H7 (cell line): ENCODE data around the gene ZCCHC14. TPM values are rescaled to one million over a fixed set of nuclear protein-coding genes. Genes with fewer than 3 reads are reported as not detected.
"Not testable (repeated sequence)": the region's sequence is repeated elsewhere in the genome, so short reads cannot be mapped to it uniquely, and the experiment has no call there.

Source experiments
- DNase-seq: peaks from one replicate; pipeline ENCODE4 v3.0.0; 2012
- H3K27me3 ChIP-seq: 2 replicates; pipeline ENCODE4 v1.6.0; 2011; ENCODE audit warnings: mild to moderate bottlenecking, low read length; ENCODE audit not compliant: control insufficient read depth, insufficient read depth
- H3K36me3 ChIP-seq: replicated peaks from 2 replicates; pipeline ENCODE4 v1.5.1; 2011; ENCODE audit warnings: low read length; ENCODE audit not compliant: control insufficient read depth, insufficient read depth
- H3K4me3 ChIP-seq: 2 replicates; pipeline ENCODE4 v1.5.1; 2011; ENCODE audit warnings: low read depth, mild to moderate bottlenecking, control low read depth, low read length, moderate library complexity; ENCODE audit not compliant: insufficient read depth
- total RNA-seq: library from RNA; depleted of rRNA; stranded (reverse); fragments of >200 nt; shearing (Covaris generic); gene quantifications from 2 replicates; pipeline ENCODE4 v1.2.3, GENCODE V29; 2014

ZCCHC14 gene
- total RNA-seq, 1 experiment from 2014 or later: 13.3 TPM

DNA sequence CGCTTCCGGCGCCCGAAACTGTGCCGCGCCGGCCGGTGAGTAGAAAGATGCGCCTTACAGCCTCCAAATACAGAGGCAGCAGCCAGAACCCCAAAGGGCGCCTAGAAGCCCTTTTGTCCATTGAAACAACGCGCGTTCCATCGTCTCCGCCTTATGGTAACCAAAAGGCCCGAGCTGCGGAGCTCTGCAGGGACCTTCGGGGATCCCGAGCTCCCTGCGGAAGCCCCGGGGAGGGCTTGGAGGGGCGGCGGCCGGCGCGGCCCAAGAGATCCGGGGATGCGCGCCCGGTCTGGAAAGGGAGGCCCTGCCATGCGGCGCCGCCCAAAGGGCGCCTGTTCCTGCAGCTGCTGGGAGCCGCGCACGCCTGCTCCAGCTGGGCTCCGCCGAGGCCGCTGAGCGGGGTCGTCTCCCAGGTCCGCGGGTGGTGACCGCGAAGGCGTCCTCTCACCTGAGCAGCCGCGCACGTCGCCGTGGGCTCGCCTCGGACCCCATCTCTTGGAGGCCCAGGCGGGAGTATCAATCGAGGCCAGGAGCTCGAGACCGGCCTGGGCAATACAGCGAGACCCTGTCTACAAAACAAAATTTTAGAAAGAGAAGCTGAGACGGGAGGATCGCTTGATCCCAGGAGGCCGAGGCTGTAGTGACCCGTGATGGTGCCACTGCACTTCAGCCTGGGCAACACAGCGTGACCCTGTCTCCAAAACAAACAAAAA is 108.5 kb downstream of the ZCCHC14 start:
- Histone ChIP-seq H3K27me3 (no peaks in the 10 kb centered on the region), H3K4me3 (peak overlapping the region; percentile 78), H3K36me3 (no peaks in the 10 kb centered on the region)
- peak; percentile 87 for DNase-seq

- H3K27me3 ChIP-seq: no peaks in the 10 kb centered on the region
- peak; percentile 98 for DNase-seq
- H3K36me3 ChIP-seq: no peaks in the 10 kb centered on the region
- H3K4me3 ChIP-seq: peak within 1 kb of the TSS; percentile 78
Measured at GRCh38 chr16:87383505-87384161, 109.2 kb downstream of the ZCCHC14 start, which contains the start of gene FBXO31. FBXO31 (minus strand) TSS chr16:87383776; CDS start chr16:87383744, 32 bp downstream.

DNA sequence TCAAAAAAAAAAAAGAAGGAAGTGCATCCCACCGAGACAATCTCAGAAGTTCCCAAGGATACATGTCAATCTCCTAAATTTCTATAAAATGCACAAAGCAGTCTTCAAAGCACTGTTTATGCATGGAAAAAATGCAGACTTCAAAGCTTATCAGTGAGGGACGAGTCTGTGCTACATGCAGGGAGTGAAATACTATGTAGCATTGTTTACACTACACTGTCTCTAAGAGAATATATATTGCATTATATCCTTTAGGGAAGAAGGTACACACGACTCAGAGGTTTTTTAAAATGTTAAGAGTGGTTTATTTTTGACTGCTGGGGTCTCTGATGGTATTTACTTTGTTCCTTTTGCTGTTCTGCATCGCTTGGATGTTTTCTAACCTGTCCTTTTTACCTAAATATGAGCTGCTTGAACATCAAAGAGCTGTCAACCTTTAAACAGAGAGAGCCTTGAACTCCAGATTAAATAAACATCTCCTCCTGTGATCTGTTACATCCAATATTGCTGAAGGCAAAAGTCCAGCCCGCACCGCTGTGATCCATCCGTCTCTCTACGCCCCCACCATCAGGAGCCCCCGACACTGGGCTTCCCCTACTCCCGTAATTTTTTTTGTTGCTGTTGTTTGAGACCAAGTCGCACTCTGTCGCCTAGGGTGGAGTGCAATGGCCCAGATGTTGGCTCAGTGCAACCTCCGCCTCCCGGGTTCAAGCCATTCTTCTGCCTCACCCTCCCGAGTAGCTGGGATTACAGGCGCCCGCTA is 110.6 kb downstream of the ZCCHC14 start:
- H3K4me3 ChIP-seq: peak overlapping the region; percentile 78
- DNase-seq: no peak

GRCh38 chr16:87380881-87381280 is 111.9 kb downstream of the ZCCHC14 start:
- no peak overlapping the region for H3K4me3 ChIP-seq
- no peak for DNase-seq
- H3K27me3 ChIP-seq: no peaks in the 10 kb centered on the region
- H3K36me3 ChIP-seq: no peaks in the 10 kb centered on the region

More for the DNA sequence above, 110.6 kb downstream of the ZCCHC14 start:
- Histone ChIP-seq H3K27me3 (no peaks in the 10 kb centered on the region), H3K36me3 (no peaks in the 10 kb centered on the region)

- Histone ChIP-seq H3K36me3 (no peaks in the 10 kb centered on the region), H3K27me3 (no peaks in the 10 kb centered on the region), H3K4me3 (no peak overlapping the region)
- DNase-seq: no peak
Measured at GRCh38 chr16:87380403-87380802, 112.4 kb downstream of the ZCCHC14 start.

DNA sequence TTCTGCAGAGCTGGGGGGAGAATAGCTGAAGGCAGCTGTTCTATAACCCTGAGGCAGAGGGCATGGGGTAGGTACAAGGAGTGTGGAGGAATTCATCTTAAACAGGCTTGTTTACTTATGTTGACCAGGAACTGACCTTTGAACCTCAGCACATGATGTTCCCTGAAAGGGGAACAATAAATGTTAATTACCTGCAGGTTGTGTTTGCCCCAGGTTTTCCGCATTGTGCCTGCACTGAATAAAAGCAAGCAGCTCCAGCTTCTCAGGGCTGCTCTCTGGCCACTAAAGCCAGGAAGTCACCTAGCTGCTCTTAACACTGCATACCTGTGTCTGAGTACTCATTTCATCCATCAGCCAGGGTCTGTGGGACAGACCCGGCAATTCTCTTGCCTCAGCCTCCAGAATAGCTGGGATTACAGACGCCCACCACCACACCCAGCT is 113.5 kb downstream of the ZCCHC14 start:
- H3K27me3 ChIP-seq, DNase-seq, H3K4me3 ChIP-seq, H3K36me3 ChIP-seq: not testable (repeated sequence)

DNA sequence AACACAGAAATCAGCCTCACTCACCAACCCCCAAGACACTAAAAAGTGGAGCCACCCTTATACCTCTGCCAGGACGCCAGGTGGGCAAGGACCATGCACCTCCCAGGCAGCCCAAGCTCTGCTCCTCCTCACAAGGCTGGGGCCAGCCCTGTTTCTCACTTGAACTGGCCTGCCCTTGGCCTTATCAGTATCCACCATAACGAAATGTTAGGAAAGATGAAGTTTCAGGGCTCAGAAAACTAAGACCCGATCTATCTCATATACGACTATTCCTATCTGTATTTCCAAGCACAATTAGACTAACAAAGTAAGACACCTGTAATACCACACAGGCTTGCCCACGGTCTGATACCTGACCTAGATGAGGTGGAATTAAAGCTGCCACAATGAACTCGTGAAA is 116.2 kb downstream of the ZCCHC14 start:
- no peaks in the 10 kb centered on the region for H3K36me3 ChIP-seq
- DNase-seq: no peak
- no peak overlapping the region for H3K4me3 ChIP-seq
- no peaks in the 10 kb centered on the region for H3K27me3 ChIP-seq

DNA sequence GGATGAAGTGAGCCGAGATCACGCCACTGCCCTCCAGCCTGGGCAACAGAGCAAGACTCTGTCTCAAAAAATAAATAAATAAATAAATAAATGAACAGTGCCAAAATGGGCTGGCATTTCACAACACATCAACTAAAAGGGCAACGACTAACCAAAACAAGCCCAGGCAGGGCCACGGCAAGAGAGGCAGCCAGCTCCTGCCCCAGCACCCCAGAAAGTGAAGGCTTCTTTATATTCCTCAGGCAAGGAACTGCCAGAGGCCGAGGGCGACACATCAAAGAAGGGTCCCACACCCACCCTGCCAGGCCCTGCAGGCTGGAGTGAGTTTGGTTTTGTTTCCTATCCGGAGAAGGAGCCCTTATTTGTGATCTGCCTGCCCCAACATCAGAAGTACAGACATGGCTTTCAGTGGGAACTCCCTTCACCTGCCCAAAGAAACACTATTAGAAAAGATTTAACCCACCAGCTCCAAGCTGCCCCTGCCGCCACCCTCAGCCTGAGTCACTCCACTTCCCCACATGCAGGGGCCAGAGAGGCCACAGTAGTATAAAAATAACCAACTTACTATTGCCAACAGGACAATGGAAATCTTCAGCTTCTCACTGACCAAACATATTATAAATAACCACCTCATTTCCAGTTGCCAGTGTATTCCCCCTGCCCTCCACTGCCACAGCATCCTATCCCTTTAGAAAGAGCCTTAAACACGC is 117.2 kb downstream of the ZCCHC14 start:
- no peaks in the 10 kb centered on the region for H3K27me3 ChIP-seq
- no peak for DNase-seq
- no peaks in the 10 kb centered on the region for H3K36me3 ChIP-seq
- H3K4me3 ChIP-seq: no peak overlapping the region

DNA sequence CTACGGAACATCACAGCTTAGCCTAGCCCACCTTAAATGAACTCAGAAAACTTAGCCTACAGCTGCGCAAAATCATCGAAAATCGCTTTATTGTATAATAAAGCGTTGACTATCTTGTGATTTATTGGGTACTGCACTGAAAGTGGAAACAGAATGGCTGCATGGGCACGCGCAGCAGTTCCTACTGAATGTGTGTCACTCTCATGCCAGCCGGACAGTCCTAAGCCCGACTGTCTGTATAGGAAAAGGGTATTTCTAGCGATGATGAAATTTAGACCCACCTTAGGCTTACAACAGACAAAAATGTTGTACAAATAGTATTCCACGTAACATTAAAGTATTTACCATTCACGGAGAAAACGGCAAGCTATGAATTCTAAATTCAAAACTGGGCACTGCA is 118.5 kb downstream of the ZCCHC14 start:
- Histone ChIP-seq H3K36me3 (no peaks in the 10 kb centered on the region), H3K27me3 (no peaks in the 10 kb centered on the region), H3K4me3 (no peak overlapping the region)
- DNase-seq: no peak

GRCh38 chr16:87372305-87372704 is 120.5 kb downstream of the ZCCHC14 start:
- H3K27me3 ChIP-seq: no peaks in the 10 kb centered on the region
- H3K4me3 ChIP-seq: no peak overlapping the region
- H3K36me3 ChIP-seq: no peaks in the 10 kb centered on the region
- DNase-seq: no peak

GRCh38 chr16:87371261-87371866 is 121.5 kb downstream of the ZCCHC14 start:
- no peak for DNase-seq
- Histone ChIP-seq H3K36me3 (no peaks in the 10 kb centered on the region), H3K4me3 (no peak overlapping the region)

DNA sequence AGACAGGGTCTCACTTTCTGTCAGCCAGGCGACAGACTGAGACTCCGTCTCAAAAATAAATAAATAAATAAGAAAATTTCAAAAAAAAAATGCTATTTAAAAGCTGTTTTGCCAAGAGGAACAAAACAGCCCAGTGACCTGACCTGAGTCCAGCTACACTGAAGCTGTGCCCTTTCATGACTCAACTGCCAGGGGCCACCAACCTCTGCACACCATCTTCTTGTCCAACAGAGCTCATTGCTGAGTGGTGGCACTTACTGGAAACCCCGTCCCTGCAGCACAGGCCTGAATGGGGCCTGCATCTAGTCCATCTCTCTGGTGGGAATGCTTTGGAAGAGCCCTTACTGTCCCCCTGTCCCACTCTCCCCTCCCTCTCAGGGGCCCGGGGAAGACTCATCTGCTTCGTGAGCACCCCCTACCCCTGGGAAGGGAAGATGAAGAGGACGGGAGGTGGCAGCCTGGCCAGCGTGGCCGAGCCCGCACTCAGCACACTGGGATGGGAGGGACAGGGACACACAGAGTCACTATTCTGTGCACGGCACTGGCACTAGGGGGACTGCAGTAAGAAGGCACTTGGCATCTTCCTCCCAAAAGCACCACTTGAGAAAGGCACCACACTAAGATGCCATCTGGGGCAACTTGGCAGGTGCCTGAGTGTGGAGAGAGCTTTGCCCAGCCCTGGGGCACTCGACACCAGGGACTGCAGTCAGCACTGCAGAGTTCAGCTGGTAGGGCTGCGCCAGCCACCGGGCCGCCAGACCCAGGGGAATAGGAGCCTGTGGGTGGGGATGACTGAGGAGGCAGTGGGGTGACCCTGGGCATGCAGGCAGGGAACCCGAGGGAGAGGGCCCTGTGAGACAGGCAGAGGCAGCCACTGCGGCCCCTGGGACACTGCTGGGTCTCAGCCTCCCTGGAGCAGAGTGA is 122.8 kb downstream of the ZCCHC14 start:
- Histone ChIP-seq H3K36me3 (no peaks in the 10 kb centered on the region), H3K4me3 (no peak overlapping the region), H3K27me3 (no peaks in the 10 kb centered on the region)
- peak; percentile 69 for DNase-seq

More at GRCh38 chr16:87371261-87371866, 121.5 kb downstream of the ZCCHC14 start:
- H3K27me3 ChIP-seq: no peaks in the 10 kb centered on the region

DNA sequence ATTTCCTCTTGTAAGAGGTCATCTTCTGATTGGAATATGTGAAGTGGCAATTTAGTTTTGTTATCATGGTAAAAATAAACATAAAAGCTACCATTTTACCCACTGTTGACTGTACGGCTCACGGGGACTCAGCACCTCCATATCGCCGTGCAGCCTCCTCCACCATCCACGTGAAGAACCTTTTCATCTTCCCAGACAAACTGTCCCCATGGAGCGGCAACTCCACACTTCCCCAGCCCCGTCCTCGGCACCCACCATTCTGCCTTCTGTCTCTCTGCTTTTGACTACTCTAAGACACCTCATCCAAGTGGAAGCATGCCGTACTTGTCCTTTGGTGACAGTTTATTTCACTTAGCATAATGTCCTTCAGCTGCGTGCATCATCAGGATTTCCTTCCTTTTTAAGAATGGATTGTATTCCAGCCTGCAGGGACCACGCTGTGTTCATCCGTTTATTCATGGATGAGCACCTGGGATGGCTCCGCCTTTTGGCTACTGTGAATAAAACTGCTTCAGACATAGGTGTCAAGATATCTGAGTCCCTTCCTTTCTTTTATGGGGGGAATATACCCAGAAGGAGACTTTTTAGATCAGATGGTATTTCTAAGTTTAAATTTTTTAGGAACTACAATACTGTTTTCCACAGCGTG is 123.6 kb downstream of the ZCCHC14 start:
- DNase-seq: no peak
- H3K4me3 ChIP-seq: no peak overlapping the region
- H3K27me3 ChIP-seq: no peaks in the 10 kb centered on the region
- no peaks in the 10 kb centered on the region for H3K36me3 ChIP-seq
